Heart right ventricle (tissue), 16 donors: Measurements from ENCODE around the gene C16orf96. TPM values are rescaled to one million over a fixed set of nuclear protein-coding genes. Genes with fewer than 3 reads are reported as not detected.
A peak's percentile ranks its signal among the peaks of the same experiment; 100 is the strongest.

ENCODE experiments used
- ATAC-seq, 8 donors: fragments of 200-7000 bp; cut with Tn5 transposase; one replicate each; pipeline ENCODE4 v1.9.1; 2020; ENCODE audit warnings: mild to moderate bottlenecking in 8 of 8, moderate library complexity in 8 of 8, moderate number of reproducible peaks in 1 of 8
- DNase-seq, 2 donors: peaks; one replicate each; pipeline ENCODE4 v3.0.0-alpha.2; 2020
- H3K27ac ChIP-seq, 10 donors: fragments of 200-600 bp; sonication (generic) in 2 of 10; one replicate each; pipeline versions ENCODE4 v1.5.0 to v1.8.0; 2020 to 2022; ENCODE audit warnings: mild to moderate bottlenecking in 3 of 10
- H3K27me3 ChIP-seq, 7 donors: fragments of 200-600 bp; one replicate each; pipeline ENCODE4 v1.8.0; 2021 to 2022; ENCODE audit warnings: mild to moderate bottlenecking in 2 of 7
- H3K36me3 ChIP-seq, 9 donors: fragments of 200-600 bp; sonication (generic) in 1 of 9; one replicate each; pipeline versions ENCODE4 v1.5.0 to v1.8.0; 2020 to 2022; ENCODE audit warnings: mild to moderate bottlenecking in 2 of 9
- H3K4me1 ChIP-seq, 9 donors: fragments of 200-600 bp; sonication (generic) in 1 of 9; one replicate each; pipeline versions ENCODE4 v1.5.0 to v1.8.0; 2020 to 2022; ENCODE audit warnings: mild to moderate bottlenecking in 4 of 9
- H3K4me3 ChIP-seq, 10 donors: fragments of 200-600 bp; sonication (generic) in 2 of 10; one replicate each; pipeline versions ENCODE4 v1.5.0 to v1.8.0; 2020 to 2022; ENCODE audit warnings: mild to moderate bottlenecking in 7 of 10, moderate library complexity in 2 of 10
- H3K9me3 ChIP-seq, 11 donors: fragments of 200-600 bp in 10 of 11; sonication (generic) in 2 of 11; one replicate each; pipeline versions ENCODE4 v1.5.0 to v1.8.0; 2013 to 2022; ENCODE audit warnings: mild to moderate bottlenecking in 2 of 11, control low read depth in 1 of 11, moderate library complexity in 1 of 11
- WGBS, 2 donors: extraction: QIAGEN DNeasy Blood & Tissue Kit; methylation state at CpG; one replicate each; pipeline ENCODE4 v1.1.7; 2013; ENCODE audit warnings: inconsistent platforms in 1 of 2; 5-methylcytosine and 5-hydroxymethylcytosine counted together
- intact Hi-C, 10 donors: fragments of 100-400 bp; cut with DNase I; formaldehyde crosslinking; loops; one replicate each; pipeline versions ENCODE4 v1.11.1 to v1.14.2; 2022
- polyA plus RNA-seq, 2 donors: library from polyadenylated mRNA; stranded (reverse); fragments of 200-250 nt; gene quantifications; one replicate each; pipeline ENCODE4 v1.2.3, GENCODE V29; 2013
- total RNA-seq, 10 donors: library from RNA; stranded (reverse); fragmentation: NEBNext Ultra II Directional in 3 of 10; extraction: Animal tissue kit (Norgen Biotek cat#: 25700) in 3 of 10; gene quantifications; one replicate each; pipeline versions ENCODE4 v1.2.1 to v1.2.4, GENCODE V29; 2021 to 2023
- TF ChIP-seq, protein P1 (sequence below), 9 donors: fragments of 200-600 bp; sonication (generic) in 2 of 9; IDR thresholded peaks; one replicate each; pipeline versions ENCODE4 v1.5.0 to v1.8.0; 2021 to 2022; ENCODE audit warnings: antibody characterized with exemption in 9 of 9, mild to moderate bottlenecking in 5 of 9, moderate library complexity in 1 of 9
- donor health status: Arrhythmogenic right ventricular cardiomyopathy.
- donor health status: ischemic (EF 13 %, LVEDD 7.1; RV severe dilation, severe dysfunction).
- donor health status: healthy with polysubstance abuse.
- donor health status: DM: no; HTN: yes; CAD: no.
- donor health status: DM: no; HTN: no; CAD: no.
- donor health status: ischemic (EF 25% LVEDD 6.9; RV normal size, moderate dysfunction).
- donor health status: ischemic (EF 25% LVEDD 5.7; RV mildly dilated, moderate dysfunction).
- donor health status: healthy.
- donor health status: DM: yes; HTN: yes; CAD: no.
- donor health status: Ischemic cardiomyopathy.
- donor health status: ischemic (EF 35%, LVEDD 5.7; RV mildly dilated, moderate dysfunction).
- donor health status: nonischemic (EF 11% LVEDD 7.7; RV severe dilation, severe dysfunction).
- donor health status: DM: yes; HTN: yes; CAD: no.
- donor health status: PGD.
- donor health status: ischemic (EF 29% LVEDD 5.4; RV normal size, mild dysfunction).
- donor health status: nonischemic (EF 23%, LVEDD 6.1; RV moderate dilation, normal function).

Gene C16orf96
- total and polyA plus RNA-seq, 12 donors = 0.01 to 0.21 (median 0.07) TPM; not detected in 1

DNA sequence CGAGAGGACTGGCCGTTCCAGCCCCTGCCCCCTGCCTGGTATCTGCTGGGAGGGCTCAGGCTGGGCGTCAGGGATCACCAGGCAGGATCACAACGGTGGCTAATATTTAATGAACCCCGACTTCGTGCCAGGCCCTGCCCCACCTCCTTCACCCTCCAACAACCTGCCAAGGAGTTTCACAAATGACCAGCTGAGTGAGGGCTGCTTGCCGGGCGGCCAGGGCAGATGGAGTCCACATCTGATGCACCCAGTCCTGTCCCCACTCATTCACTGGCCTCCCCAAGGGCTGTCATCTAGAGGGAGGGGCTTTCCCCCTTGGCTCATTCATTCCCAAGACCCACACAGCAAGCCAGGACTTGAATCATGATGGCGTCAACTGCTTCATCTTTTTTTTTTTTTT, 41.0 kb downstream of the C16orf96 start:
- intact Hi-C loops = no loop called here
- TF ChIP-seq, protein P1, sequence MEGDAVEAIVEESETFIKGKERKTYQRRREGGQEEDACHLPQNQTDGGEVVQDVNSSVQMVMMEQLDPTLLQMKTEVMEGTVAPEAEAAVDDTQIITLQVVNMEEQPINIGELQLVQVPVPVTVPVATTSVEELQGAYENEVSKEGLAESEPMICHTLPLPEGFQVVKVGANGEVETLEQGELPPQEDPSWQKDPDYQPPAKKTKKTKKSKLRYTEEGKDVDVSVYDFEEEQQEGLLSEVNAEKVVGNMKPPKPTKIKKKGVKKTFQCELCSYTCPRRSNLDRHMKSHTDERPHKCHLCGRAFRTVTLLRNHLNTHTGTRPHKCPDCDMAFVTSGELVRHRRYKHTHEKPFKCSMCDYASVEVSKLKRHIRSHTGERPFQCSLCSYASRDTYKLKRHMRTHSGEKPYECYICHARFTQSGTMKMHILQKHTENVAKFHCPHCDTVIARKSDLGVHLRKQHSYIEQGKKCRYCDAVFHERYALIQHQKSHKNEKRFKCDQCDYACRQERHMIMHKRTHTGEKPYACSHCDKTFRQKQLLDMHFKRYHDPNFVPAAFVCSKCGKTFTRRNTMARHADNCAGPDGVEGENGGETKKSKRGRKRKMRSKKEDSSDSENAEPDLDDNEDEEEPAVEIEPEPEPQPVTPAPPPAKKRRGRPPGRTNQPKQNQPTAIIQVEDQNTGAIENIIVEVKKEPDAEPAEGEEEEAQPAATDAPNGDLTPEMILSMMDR (IDR thresholded peaks at IDR 0.05) = no peak
- ATAC-seq (no peak), DNase-seq (no peak)
- Histone ChIP-seq H3K9me3 (no peaks in the 10 kb centered on the region), H3K27ac (no peak overlapping the region), H3K4me1 (peaks cover 0 to 11% (median 3%) of the 10 kb centered on the region in 9 donors), H3K27me3 (peaks cover 0 to 8% (median 0%) of the 10 kb centered on the region in 7 donors), H3K4me3 (no peak overlapping the region), H3K36me3 (no peaks in the 10 kb centered on the region)
- WGBS, 2 donors = 70 to 71% methylated on average over 9 of the region's 9 CpGs

DNA sequence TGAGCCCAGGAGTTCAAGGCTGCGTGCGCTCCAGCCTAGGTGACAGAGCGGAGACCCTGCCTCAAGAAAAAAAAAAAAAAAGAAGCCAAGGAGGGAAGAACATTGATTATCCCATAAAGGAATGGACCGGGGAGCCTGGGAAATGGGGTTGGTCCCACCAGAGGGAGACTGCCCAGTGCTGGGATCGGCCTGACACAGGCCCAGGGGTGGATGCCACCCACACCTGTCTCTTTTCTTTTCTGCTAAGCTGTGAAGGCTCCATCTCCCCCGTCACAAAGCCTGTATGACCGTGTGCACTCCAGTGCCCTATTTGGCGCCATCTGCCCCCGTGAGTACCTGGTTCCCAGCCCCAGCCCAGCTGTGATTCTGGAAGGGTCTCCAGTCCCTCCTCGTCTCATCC, 42.9 kb downstream of the C16orf96 start:
- ATAC-seq (no peak), DNase-seq (no peak)
- intact Hi-C loops = no loop called here
- Histone ChIP-seq H3K4me1 (peaks cover 0 to 12% (median 3%) of the 10 kb centered on the region in 9 donors), H3K27me3 (peaks cover 0 to 9% (median 0%) of the 10 kb centered on the region in 7 donors), H3K36me3 (no peaks in the 10 kb centered on the region), H3K27ac (no peak overlapping the region), H3K9me3 (no peaks in the 10 kb centered on the region), H3K4me3 (no peak overlapping the region)
- WGBS, 2 donors = 86 to 89% methylated on average over 10 of the region's 10 CpGs
- TF ChIP-seq, protein P1 (IDR thresholded peaks at IDR 0.05) = no peak

GRCh38 chr16:4599545-4599944, 43.4 kb downstream of the C16orf96 start:
- ATAC-seq (no peak), DNase-seq (no peak)
- H3K4me3 ChIP-seq = no peak overlapping the region
- TF ChIP-seq, protein P1 (IDR thresholded peaks at IDR 0.05) = no peak
- H3K9me3 ChIP-seq = no peaks in the 10 kb centered on the region
- intact Hi-C loops = no loop called here
- H3K27me3 ChIP-seq = peaks cover 0 to 9% (median 0%) of the 10 kb centered on the region in 7 donors
- 78 to 84% methylated on average over 8 of the region's 8 CpGs for WGBS, 2 donors
- H3K27ac ChIP-seq = no peak overlapping the region
- no peaks in the 10 kb centered on the region for H3K36me3 ChIP-seq
- H3K4me1 ChIP-seq = peaks cover 0 to 17% (median 3%) of the 10 kb centered on the region in 9 donors

GRCh38 chr16:4601036-4601863, 45.1 kb downstream of the C16orf96 start:
- no peak overlapping the region for H3K27ac ChIP-seq
- no peak overlapping the region for H3K4me3 ChIP-seq
- 36 to 44% methylated on average over 18 of the region's 18 CpGs for WGBS, 2 donors

More at GRCh38 chr16:4601036-4601863, 45.1 kb downstream of the C16orf96 start:
- Histone ChIP-seq H3K9me3 (no peaks in the 10 kb centered on the region), H3K4me1 (peaks cover 0 to 22% (median 3%) of the 10 kb centered on the region in 9 donors), H3K36me3 (no peaks in the 10 kb centered on the region), H3K27me3 (peaks cover 0 to 9% (median 0%) of the 10 kb centered on the region in 7 donors)
- ATAC-seq = peak in 5 of 8 donors; percentile 4 to 49 (median 16)
- TF ChIP-seq, protein P1 (IDR thresholded peaks at IDR 0.05) = no peak
- no peak for DNase-seq
- intact Hi-C loops = no loop called here
